GM06990 (cell line): ENCODE measurements around the gene ATG16L2.

Source experiments
- DNase-seq: peaks from one replicate; pipeline ENCODE4 v3.0.0-alpha.2; 2011; ENCODE audit not compliant: insufficient read length; ENCODE audit errors: extremely low read depth
- H3K27me3 ChIP-seq: replicated peaks from 2 replicates; pipeline ENCODE4 v1.6.0; 2011; ENCODE audit warnings: low read length; ENCODE audit not compliant: control insufficient read depth, insufficient read depth
- H3K36me3 ChIP-seq: 2 replicates; pipeline ENCODE4 v1.5.1; 2011; ENCODE audit warnings: low read length; ENCODE audit not compliant: control insufficient read depth, insufficient read depth
- H3K4me3 ChIP-seq: replicated peaks from 2 replicates; pipeline ENCODE4 v1.5.1; 2011; ENCODE audit warnings: low read depth, mild to moderate bottlenecking, control low read depth, low read length
- CTCF ChIP-seq: IDR thresholded peaks from 2 replicates; pipeline ENCODE4 v1.5.1; 2011; ENCODE audit warnings: low read length, control low read depth, mild to moderate bottlenecking, inconsistent platforms; ENCODE audit not compliant: insufficient read depth, poor library complexity, severe bottlenecking

The ATG16L2 gene

GRCh38 chr11:72820439-72821139 lies 6.4 kb downstream of the ATG16L2 start:
- no peak for TF ChIP-seq CTCF
- Histone ChIP-seq H3K4me3 (no peak overlapping the region), H3K27me3 (no peaks in the 10 kb centered on the region), H3K36me3 (peaks cover 26% of the 10 kb centered on the region)
- no peak for DNase-seq

DNA sequence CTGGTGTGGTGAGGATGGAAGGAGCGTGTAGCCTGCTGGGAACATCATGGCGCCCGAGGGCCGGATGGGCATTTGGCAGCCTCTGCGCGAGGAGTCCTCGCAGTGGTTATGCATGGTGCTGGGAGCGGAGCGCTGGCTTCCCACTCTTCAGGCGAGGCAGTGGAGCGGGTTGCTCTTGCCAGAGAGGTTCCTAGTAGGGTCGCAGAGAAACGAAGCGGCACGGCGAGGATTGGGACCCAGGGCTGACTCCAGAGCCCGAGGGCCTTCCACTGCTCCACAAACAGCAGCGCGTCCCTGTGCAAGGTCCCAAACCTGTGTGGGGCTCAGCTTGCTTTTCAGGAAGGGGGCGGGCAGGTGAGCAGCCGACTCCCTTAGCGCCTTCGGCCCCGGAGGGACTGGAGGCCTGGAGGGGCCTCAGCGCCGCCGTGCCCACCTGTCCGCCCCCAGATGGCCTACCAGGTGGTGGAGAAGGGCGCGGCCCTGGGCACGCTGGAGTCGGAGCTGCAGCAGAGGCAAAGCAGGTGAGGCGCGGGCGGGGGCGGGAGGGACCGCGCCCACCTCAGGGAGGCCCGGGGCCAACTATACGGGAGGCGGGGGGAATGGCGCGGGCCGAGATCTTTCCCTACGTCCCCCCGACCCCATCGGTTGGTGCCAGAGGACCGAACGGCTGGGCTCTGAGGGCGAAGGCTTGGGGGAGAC lies 7.2 kb downstream of the ATG16L2 start:
- TF ChIP-seq CTCF: no peak
- H3K4me3 ChIP-seq: peak overlapping the region; percentile 25
- DNase-seq: no peak
- peaks cover 26% of the 10 kb centered on the region for H3K36me3 ChIP-seq
- H3K27me3 ChIP-seq: no peaks in the 10 kb centered on the region

DNA sequence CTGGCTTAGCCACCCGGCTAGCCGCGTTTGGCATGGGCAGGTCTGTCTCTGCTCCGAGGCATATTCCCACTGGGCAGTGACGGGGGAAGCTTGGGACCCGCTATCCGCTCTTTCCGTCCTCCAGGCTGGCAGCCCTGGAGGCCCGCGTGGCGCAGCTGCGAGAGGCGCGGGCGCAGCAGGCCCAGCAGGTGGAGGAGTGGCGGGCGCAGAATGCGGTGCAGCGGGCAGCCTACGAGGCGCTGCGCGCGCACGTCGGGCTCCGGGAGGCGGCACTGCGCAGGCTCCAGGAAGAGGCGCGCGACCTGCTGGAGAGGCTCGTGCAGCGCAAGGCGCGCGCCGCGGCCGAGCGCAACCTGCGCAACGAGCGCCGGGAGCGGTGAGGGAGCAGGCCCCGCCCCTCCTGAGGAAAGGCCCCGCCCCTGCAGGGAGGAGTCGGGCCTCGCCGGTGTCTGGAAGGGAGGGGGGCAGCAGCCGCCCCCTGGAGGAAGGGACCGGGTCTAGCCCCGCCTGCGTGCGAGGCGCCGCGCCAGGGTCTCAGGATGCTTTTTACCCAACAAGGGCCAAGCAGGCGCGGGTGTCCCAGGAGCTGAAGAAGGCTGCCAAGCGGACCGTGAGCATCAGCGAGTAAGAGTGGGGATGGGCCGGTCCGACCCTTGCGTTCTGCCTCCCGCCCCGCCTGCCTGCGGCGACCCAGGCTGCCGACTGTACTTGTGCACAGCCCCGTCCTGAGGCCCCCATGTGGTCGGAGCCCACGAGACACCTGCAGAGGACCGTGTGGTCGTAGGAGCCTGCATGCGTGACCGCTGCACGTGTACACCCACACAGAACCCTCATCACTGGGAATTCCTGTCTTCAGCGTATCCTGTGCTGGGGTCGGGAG lies 7.9 kb downstream of the ATG16L2 start:
- Histone ChIP-seq H3K36me3 (peaks cover 29% of the 10 kb centered on the region), H3K27me3 (no peaks in the 10 kb centered on the region), H3K4me3 (peak overlapping the region; percentile 31)
- peak; percentile 94 for DNase-seq
- no peak for TF ChIP-seq CTCF

DNA sequence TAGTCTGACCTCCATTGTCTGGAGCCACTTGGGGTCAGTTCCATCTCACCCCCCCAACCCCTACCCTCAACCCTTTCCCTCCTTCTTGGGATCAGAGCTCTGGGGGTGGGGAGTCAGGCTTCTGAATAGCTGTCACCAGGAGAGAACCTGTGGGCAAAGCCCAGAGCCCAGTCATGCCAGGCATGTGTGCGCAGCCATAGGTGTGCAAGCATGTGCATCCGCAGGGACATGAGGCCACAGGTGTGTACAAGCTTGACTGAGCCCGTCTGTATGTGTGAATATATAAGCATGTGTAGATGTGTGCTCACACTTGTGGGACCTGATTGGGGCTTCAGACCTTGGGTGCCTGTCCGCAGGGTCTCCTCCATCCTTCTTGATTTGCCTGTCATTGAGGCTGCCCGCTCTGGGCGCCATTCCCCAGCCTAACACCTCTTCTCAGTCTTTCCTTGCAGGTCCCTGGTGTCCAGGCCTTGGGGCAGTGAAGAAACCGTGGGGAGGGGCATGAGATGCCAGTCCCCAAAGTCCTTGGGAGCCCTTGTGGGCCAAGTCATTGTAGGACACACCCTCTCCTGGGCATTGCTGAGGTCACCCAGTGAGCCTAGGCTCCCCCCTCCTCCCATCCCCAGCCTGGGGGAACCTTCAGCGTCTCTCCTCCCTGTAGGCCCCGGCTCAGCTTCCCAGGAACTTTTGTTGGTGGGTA lies 9.0 kb downstream of the ATG16L2 start:
- H3K27me3 ChIP-seq: no peaks in the 10 kb centered on the region
- peaks cover 22% of the 10 kb centered on the region for H3K36me3 ChIP-seq
- no peak for TF ChIP-seq CTCF
- DNase-seq: peak; percentile 34
- no peak overlapping the region for H3K4me3 ChIP-seq

GRCh38 chr11:72824020-72824419 lies 9.8 kb downstream of the ATG16L2 start:
- no peak for TF ChIP-seq CTCF
- H3K4me3 ChIP-seq: no peak overlapping the region
- no peaks in the 10 kb centered on the region for H3K27me3 ChIP-seq
- peak; percentile 31 for DNase-seq
- peaks cover 29% of the 10 kb centered on the region for H3K36me3 ChIP-seq
